Kidney (tissue), 14 donors: ENCODE results near the gene NEGR1. TPM values are rescaled to one million over a fixed set of nuclear protein-coding genes. Genes with fewer than 3 reads are reported as not detected.

Experiments used
- DNase-seq, 5 donors: peaks; one replicate each; pipeline ENCODE4 v3.0.0-alpha.2; 2013 to 2020
- FAIRE-seq: peaks from 2 replicates; lab custom pipeline; 2012; peaks lifted over from hg19 to GRCh38; lab: Jason Lieb, UNC
- H3K27ac ChIP-seq, 2 donors: one replicate each; pipeline ENCODE4 v1.7.0; 2013; ENCODE audit warnings: low read depth in 2 of 2, low read length in 2 of 2, inconsistent platforms in 1 of 2
- H3K27me3 ChIP-seq: one replicate; pipeline ENCODE4 v1.7.1; 2013; ENCODE audit warnings: low read length, inconsistent platforms; ENCODE audit not compliant: control insufficient read depth, insufficient read depth
- H3K36me3 ChIP-seq, 3 donors: one replicate each; pipeline versions ENCODE4 v1.7.0 to v1.7.1; 2013; ENCODE audit warnings: low read length in 3 of 3, control low read depth in 1 of 3, inconsistent platforms in 1 of 3; ENCODE audit not compliant: insufficient read depth in 3 of 3, control insufficient read depth in 2 of 3
- H3K4me1 ChIP-seq, 3 donors: one replicate each; pipeline versions ENCODE4 v1.7.0 to v1.7.1; 2013; ENCODE audit warnings: low read length in 3 of 3, inconsistent platforms in 1 of 3, low read depth in 1 of 3; ENCODE audit not compliant: control insufficient read depth in 2 of 3, insufficient read depth in 2 of 3
- H3K4me3 ChIP-seq, 3 donors: one replicate each; pipeline versions ENCODE4 v1.7.0 to v1.8.1; 2013; ENCODE audit warnings: low read length in 3 of 3, control low read depth in 1 of 3, inconsistent platforms in 1 of 3
- H3K9ac ChIP-seq, 3 donors: one replicate each; pipeline versions ENCODE4 v1.7.0 to v1.7.1; 2013; ENCODE audit warnings: low read length in 3 of 3, control low read depth in 1 of 3, inconsistent platforms in 1 of 3
- H3K9me3 ChIP-seq, 3 donors: one replicate each; pipeline versions ENCODE4 v1.7.0 to v1.7.1; 2013; ENCODE audit warnings: low read length in 3 of 3, control low read depth in 1 of 3, inconsistent platforms in 1 of 3; ENCODE audit not compliant: control insufficient read depth in 2 of 3, insufficient read depth in 1 of 3
- intact Hi-C: fragments of 100-400 bp; cut with DNase I; formaldehyde crosslinking; loops from one replicate; pipeline ENCODE4 v1.11.1; 2022
- polyA plus RNA-seq: library from polyadenylated mRNA; stranded (reverse); fragments of 350-450 nt; fragmentation: Illumina TruSeq; extraction: RNeasy Lipid Tissue Mini Kit (QIAGEN cat#74804); gene quantifications from one replicate; pipeline ENCODE4 v1.2.3, GENCODE V29; 2014; ENCODE audit warnings: low read depth, low replicate concordance; ENCODE audit not compliant: insufficient read depth
- total RNA-seq: library from RNA; stranded (reverse); fragmentation: NEBNext Ultra II Directional; extraction: Animal tissue kit (Norgen Biotek cat#: 25700); gene quantifications from one replicate; pipeline ENCODE4 v1.2.1, GENCODE V29; 2021
- TF ChIP-seq, protein P1 (sequence below): IDR thresholded peaks from 3 replicates; pipeline ENCODE4 v1.5.1; 2012; ENCODE audit warnings: mild to moderate bottlenecking, moderate library complexity, borderline replicate concordance; ENCODE audit not compliant: insufficient read depth; ENCODE audit errors: extremely low read depth
- donor health status: control.
- donor health status: control.
- donor health status: control.
- donor health status: control.
- donor health status: control.
- donor health status: DM: yes; HTN: yes; CAD: no.
- donor health status: Normal renal cell carcinoma (clear cell type).

Gene NEGR1
- total and polyA plus RNA-seq, 2 donors from 2014 or later: 3.0 to 10.2 TPM

DNA sequence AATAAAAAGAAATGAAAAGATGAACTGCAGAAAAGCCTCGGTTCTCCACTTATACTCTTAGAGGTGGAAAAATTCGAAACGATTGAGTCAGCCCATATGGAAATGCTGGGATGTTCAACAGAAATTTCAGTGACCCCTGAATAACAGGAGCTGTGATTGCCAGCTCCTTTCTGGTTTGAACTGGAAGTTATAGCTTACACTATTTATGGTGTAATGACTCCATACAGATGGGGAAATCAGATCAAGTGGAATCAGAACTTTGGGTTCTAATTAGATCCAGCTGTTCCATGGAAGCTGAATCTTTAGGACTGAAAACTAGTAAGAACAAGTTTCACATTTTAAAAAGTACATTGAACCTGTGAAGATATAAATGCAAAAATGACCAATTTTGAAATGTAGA is 632.2 kb downstream of the NEGR1 start:
- H3K27me3 ChIP-seq: no peaks in the 10 kb centered on the region
- no peak for DNase-seq
- H3K36me3 ChIP-seq: no peaks in the 10 kb centered on the region
- no peaks in the 10 kb centered on the region for H3K9me3 ChIP-seq
- no peak overlapping the region for H3K4me3 ChIP-seq
- intact Hi-C loops: no loop called here
- H3K4me1 ChIP-seq: no peaks in the 10 kb centered on the region
- TF ChIP-seq, protein P1, sequence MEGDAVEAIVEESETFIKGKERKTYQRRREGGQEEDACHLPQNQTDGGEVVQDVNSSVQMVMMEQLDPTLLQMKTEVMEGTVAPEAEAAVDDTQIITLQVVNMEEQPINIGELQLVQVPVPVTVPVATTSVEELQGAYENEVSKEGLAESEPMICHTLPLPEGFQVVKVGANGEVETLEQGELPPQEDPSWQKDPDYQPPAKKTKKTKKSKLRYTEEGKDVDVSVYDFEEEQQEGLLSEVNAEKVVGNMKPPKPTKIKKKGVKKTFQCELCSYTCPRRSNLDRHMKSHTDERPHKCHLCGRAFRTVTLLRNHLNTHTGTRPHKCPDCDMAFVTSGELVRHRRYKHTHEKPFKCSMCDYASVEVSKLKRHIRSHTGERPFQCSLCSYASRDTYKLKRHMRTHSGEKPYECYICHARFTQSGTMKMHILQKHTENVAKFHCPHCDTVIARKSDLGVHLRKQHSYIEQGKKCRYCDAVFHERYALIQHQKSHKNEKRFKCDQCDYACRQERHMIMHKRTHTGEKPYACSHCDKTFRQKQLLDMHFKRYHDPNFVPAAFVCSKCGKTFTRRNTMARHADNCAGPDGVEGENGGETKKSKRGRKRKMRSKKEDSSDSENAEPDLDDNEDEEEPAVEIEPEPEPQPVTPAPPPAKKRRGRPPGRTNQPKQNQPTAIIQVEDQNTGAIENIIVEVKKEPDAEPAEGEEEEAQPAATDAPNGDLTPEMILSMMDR: no peak
- H3K9ac ChIP-seq: no peak overlapping the region
- H3K27ac ChIP-seq: no peak overlapping the region
- no peak for FAIRE-seq

DNA sequence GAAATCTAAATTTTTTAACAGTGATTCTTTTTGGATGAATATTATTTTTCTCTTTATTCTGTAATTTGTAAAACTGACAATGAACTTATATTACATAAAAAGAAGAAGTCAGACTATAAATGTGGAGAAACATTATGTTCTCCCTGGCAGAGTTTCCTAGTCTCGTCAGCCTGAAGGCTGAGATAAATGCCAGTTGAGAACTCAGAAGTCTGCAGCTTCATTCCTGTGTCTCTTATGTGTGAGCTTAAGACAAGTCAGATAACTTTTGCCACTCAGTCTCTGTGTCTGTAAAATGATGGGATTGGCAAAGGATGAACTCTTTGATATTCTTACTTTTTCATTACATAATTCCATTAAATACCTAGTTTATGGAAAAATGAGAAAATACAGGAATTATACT is 632.7 kb downstream of the NEGR1 start:
- Histone ChIP-seq H3K36me3 (no peaks in the 10 kb centered on the region), H3K27me3 (no peaks in the 10 kb centered on the region), H3K4me1 (no peaks in the 10 kb centered on the region), H3K9me3 (no peaks in the 10 kb centered on the region), H3K4me3 (no peak overlapping the region), H3K9ac (no peak overlapping the region), H3K27ac (no peak overlapping the region)
- FAIRE-seq (no peak), DNase-seq (no peak)
- intact Hi-C loops: no loop called here
- TF ChIP-seq, protein P1: no peak

GRCh38 chr1:71647513-71648300 is 634.6 kb downstream of the NEGR1 start:
- Histone ChIP-seq H3K4me1 (no peaks in the 10 kb centered on the region), H3K9me3 (no peaks in the 10 kb centered on the region), H3K36me3 (no peaks in the 10 kb centered on the region), H3K9ac (no peak overlapping the region), H3K27ac (no peak overlapping the region), H3K27me3 (no peaks in the 10 kb centered on the region), H3K4me3 (no peak overlapping the region)
- intact Hi-C loops: no loop called here
- no peak for DNase-seq
- TF ChIP-seq, protein P1: no peak
- no peak for FAIRE-seq
